HepG2 (cell line): ENCODE results near the gene MACROD2. TPM values are rescaled to one million over a fixed set of nuclear protein-coding genes. Genes with fewer than 3 reads are reported as not detected.

ENCODE experiments used
- ARID2 ChIP-seq: sonication (generic); formaldehyde crosslinking; IDR thresholded peaks from 2 replicates; pipeline ENCODE4 v1.8.1; 2022; ENCODE audit warnings: mild to moderate bottlenecking, missing genetic modification reagents, borderline replicate concordance
- ATF7 ChIP-seq, 2 experiments: fragments of 450-650 bp in 1 of 2; sonication (generic) in 1 of 2; formaldehyde crosslinking in 1 of 2; IDR thresholded peaks; 2 replicates each; pipeline versions ENCODE4 v1.4.0 to v1.6.1; 2016 to 2020; ENCODE audit warnings: antibody characterized with exemption in 1 of 2, mild to moderate bottlenecking in 1 of 2, missing genetic modification reagents in 1 of 2
- GMEB2 ChIP-seq: IDR thresholded peaks from 2 replicates; pipeline ENCODE4 v1.6.1; 2016; ENCODE audit warnings: missing biosample characterization, missing genetic modification reagents, low read depth
- IKZF4 ChIP-seq: sonication (generic); formaldehyde crosslinking; IDR thresholded peaks from 2 replicates; pipeline ENCODE4 v1.5.1; 2020; ENCODE audit warnings: borderline replicate concordance, mild to moderate bottlenecking, low read depth, missing genetic modification reagents; ENCODE audit errors: not compliant biosample characterization
- IRF2 ChIP-seq: IDR thresholded peaks from 2 replicates; pipeline ENCODE4 v1.6.1; 2018; ENCODE audit warnings: missing genetic modification reagents, missing compliant biosample characterization
- JUND ChIP-seq: sonication (generic); formaldehyde crosslinking; IDR thresholded peaks from 2 replicates; pipeline ENCODE4 v1.8.0; 2022; ENCODE audit warnings: mild to moderate bottlenecking, missing genetic modification reagents
- MBD4 ChIP-seq: IDR thresholded peaks from 2 replicates; pipeline ENCODE4 v1.6.1; 2012; ENCODE audit warnings: low read length, inconsistent platforms, borderline replicate concordance
- POGK ChIP-seq: sonication (generic); formaldehyde crosslinking; conservative IDR thresholded peaks from 2 replicates; pipeline ENCODE4 v1.8.0; 2022; ENCODE audit warnings: mild to moderate bottlenecking, moderate library complexity, missing genetic modification reagents
- REPIN1 ChIP-seq: sonication (generic); formaldehyde crosslinking; IDR thresholded peaks from 2 replicates; pipeline ENCODE4 v1.8.0; 2022; ENCODE audit warnings: missing genetic modification reagents, low read depth, mild to moderate bottlenecking, borderline replicate concordance
- ZMYM2 ChIP-seq: sonication (generic); formaldehyde crosslinking; IDR thresholded peaks from 2 replicates; pipeline ENCODE4 v1.8.0; 2022; ENCODE audit warnings: mild to moderate bottlenecking, missing genetic modification reagents
- ZNF101 ChIP-seq: sonication (generic); formaldehyde crosslinking; IDR thresholded peaks from 2 replicates; pipeline ENCODE4 v1.4.0; 2020; ENCODE audit warnings: mild to moderate bottlenecking, low read depth, missing genetic modification reagents, borderline replicate concordance
- ZNF235 ChIP-seq: sonication (generic); formaldehyde crosslinking; IDR thresholded peaks from 2 replicates; pipeline ENCODE4 v1.8.1; 2023; ENCODE audit warnings: mild to moderate bottlenecking, missing genetic modification reagents, borderline replicate concordance
- ZNF3 ChIP-seq: IDR thresholded peaks from 2 replicates; pipeline ENCODE4 v1.7.0; 2017; ENCODE audit warnings: inconsistent platforms
- ZNF562 ChIP-seq: sonication (generic); formaldehyde crosslinking; IDR thresholded peaks from 2 replicates; pipeline ENCODE4 v1.8.0; 2022; ENCODE audit warnings: missing genetic modification reagents, borderline replicate concordance
- ZSCAN30 ChIP-seq: sonication (generic); formaldehyde crosslinking; IDR thresholded peaks from 2 replicates; pipeline ENCODE4 v1.5.0; 2020; ENCODE audit warnings: mild to moderate bottlenecking, missing genetic modification reagents
- polyA plus RNA-seq, 8 experiments: library from polyadenylated mRNA; depleted of rRNA in 3 of 8; stranded (reverse) in 7 of 8; unstranded in 1 of 8; fragments of >200 nt; fragmentation: Illumina TruSeq in 4 of 8; extraction: Trizol in 4 of 8; gene quantifications; 2 replicates each; pipeline versions ENCODE4 v1.2.1 to v1.2.3, GENCODE V29; 2011 to 2016; ENCODE audit warnings: low read depth in 4 of 8, missing spikeins in 1 of 8, mixed read lengths in 1 of 8; ENCODE audit not compliant: insufficient read depth in 1 of 8
- total RNA-seq, 5 experiments: library from RNA; depleted of rRNA; stranded (reverse); fragments of >200 nt; fragmentation: Illumina TruSeq; extraction: Trizol; gene quantifications; 2 replicates each; pipeline ENCODE4 v1.2.3, GENCODE V29; 2016; ENCODE audit warnings: low read depth in 1 of 5
- TF ChIP-seq, protein P1 (sequence below): sonication (generic); formaldehyde crosslinking; IDR thresholded peaks from 2 replicates; pipeline ENCODE4 v1.4.0; 2020; ENCODE audit warnings: mild to moderate bottlenecking, missing genetic modification reagents
- TF ChIP-seq, protein P2 (sequence below): sonication (generic); formaldehyde crosslinking; IDR thresholded peaks from 2 replicates; pipeline ENCODE4 v1.8.0; 2022; ENCODE audit warnings: missing genetic modification reagents, mild to moderate bottlenecking, inconsistent platforms, borderline replicate concordance
- TF ChIP-seq, protein P3 (sequence below), 2 experiments: IDR thresholded peaks; 2 replicates each; pipeline ENCODE4 v1.6.1; 2011 to 2012; ENCODE audit warnings: low read length in 2 of 2, borderline replicate concordance in 1 of 2, low read depth in 1 of 2, mild to moderate bottlenecking in 1 of 2, moderate library complexity in 1 of 2
- TF ChIP-seq, protein P4 (sequence below): sonication (generic); formaldehyde crosslinking; IDR thresholded peaks from 2 replicates; pipeline ENCODE4 v1.8.0; 2022; ENCODE audit warnings: mild to moderate bottlenecking, missing genetic modification reagents, borderline replicate concordance

MACROD2 gene
- total and polyA plus RNA-seq, 2 of the 13 experiments (the other 11 are each of a cell fraction or from before 2014, with no cell fraction given), result 0.13 to 0.51 TPM

DNA sequence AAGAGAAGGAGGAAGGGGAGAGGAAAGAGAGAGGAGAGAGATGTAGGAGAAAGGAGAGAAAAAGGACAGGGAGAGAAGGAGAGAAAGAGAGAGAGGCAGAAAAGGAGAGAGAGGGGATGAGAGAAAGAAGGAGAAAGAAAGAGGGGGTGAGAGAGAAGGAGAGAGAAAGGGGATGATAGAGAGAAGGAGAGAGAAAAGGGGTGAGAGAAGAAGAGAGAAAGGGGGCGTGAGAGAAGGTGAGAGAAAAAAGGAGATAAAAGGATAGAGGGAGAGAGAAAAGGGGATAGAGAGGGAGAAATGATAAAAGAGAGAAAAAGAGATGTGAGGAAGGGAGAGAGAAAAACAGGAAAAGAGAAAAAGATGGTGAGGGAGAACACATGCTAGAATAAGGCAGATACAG is 1644.5 kb downstream of the MACROD2 start (continued):
- TF ChIP-seq ZSCAN30, result no peak
- TF ChIP-seq ZNF235 (CRISPR knock-in tag), result no peak
- TF ChIP-seq, protein P1, sequence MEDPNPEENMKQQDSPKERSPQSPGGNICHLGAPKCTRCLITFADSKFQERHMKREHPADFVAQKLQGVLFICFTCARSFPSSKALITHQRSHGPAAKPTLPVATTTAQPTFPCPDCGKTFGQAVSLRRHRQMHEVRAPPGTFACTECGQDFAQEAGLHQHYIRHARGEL (CRISPR knock-in tag), result no peak
- TF ChIP-seq ZNF3, result no peak
- no peak for TF ChIP-seq JUND
- TF ChIP-seq ZNF101 (CRISPR knock-in tag), result no peak
- TF ChIP-seq REPIN1 (CRISPR knock-in tag), result no peak
- peak; percentile 27; the same call in 1 of the 2 replicates for TF ChIP-seq ATF7 (IDR thresholded peaks at IDR 0.05)
- no peak for TF ChIP-seq ATF7 (CRISPR knock-in tag; IDR thresholded peaks at IDR 0.05)
- no peak for TF ChIP-seq ZNF562 (CRISPR knock-in tag)
- no peak for TF ChIP-seq GMEB2 (CRISPR knock-in tag)
- no peak for TF ChIP-seq ZMYM2 (CRISPR knock-in tag)
- TF ChIP-seq IKZF4 (CRISPR knock-in tag), result no peak
- TF ChIP-seq, protein P2, sequence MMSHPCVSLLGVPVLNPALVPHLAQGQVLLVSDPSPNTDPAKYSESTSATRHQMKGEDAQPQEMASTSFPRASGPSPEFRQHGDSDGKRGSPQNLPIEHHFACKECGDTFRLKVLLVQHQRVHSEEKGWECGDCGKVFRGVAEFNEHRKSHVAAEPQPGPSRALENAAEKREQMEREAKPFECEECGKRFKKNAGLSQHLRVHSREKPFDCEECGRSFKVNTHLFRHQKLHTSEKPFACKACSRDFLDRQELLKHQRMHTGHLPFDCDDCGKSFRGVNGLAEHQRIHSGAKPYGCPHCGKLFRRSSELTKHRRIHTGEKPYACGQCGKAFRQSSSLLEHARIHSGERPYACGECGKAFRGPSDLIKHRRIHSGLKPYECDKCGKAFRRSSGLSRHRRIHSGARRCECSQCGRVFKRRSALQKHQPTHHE, result no peak
- TF ChIP-seq, protein P3, sequence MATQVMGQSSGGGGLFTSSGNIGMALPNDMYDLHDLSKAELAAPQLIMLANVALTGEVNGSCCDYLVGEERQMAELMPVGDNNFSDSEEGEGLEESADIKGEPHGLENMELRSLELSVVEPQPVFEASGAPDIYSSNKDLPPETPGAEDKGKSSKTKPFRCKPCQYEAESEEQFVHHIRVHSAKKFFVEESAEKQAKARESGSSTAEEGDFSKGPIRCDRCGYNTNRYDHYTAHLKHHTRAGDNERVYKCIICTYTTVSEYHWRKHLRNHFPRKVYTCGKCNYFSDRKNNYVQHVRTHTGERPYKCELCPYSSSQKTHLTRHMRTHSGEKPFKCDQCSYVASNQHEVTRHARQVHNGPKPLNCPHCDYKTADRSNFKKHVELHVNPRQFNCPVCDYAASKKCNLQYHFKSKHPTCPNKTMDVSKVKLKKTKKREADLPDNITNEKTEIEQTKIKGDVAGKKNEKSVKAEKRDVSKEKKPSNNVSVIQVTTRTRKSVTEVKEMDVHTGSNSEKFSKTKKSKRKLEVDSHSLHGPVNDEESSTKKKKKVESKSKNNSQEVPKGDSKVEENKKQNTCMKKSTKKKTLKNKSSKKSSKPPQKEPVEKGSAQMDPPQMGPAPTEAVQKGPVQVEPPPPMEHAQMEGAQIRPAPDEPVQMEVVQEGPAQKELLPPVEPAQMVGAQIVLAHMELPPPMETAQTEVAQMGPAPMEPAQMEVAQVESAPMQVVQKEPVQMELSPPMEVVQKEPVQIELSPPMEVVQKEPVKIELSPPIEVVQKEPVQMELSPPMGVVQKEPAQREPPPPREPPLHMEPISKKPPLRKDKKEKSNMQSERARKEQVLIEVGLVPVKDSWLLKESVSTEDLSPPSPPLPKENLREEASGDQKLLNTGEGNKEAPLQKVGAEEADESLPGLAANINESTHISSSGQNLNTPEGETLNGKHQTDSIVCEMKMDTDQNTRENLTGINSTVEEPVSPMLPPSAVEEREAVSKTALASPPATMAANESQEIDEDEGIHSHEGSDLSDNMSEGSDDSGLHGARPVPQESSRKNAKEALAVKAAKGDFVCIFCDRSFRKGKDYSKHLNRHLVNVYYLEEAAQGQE (IDR thresholded peaks at IDR 0.05; ENCODE audit: borderline replicate concordance in 1 of 2, low read depth in 1 of 2, low read length in 2 of 2), result no peak
- no peak for TF ChIP-seq MBD4
- TF ChIP-seq POGK (CRISPR knock-in tag), result no peak
- no peak for TF ChIP-seq IRF2 (CRISPR knock-in tag)
- TF ChIP-seq ARID2, result no peak
- TF ChIP-seq, protein P4, sequence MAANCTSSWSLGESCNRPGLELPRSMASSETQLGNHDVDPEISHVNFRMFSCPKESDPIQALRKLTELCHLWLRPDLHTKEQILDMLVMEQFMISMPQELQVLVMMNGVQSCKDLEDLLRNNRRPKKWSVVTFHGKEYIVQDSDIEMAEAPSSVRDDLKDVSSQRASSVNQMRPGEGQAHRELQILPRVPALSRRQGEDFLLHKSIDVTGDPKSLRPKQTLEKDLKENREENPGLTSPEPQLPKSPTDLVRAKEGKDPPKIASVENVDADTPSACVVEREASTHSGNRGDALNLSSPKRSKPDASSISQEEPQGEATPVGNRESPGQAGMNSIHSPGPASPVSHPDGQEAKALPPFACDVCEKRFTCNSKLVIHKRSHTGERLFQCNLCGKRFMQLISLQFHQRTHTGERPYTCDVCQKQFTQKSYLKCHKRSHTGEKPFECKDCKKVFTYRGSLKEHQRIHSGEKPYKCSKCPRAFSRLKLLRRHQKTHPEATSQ, result no peak
